IMR-90 (cell line): ENCODE data around the gene TRMT1L.

ENCODE experiments used
- BHLHE40 ChIP-seq: fragments of 150-350 bp; IDR thresholded peaks from 2 replicates; pipeline ENCODE4 v1.6.1; 2016; ENCODE audit warnings: mild to moderate bottlenecking, low read depth, low read length
- CEBPB ChIP-seq: IDR thresholded peaks from 2 replicates; pipeline ENCODE4 v1.6.1; 2012; ENCODE audit warnings: low read depth, low read length, improper control_type of control experiment
- MAFK ChIP-seq: IDR thresholded peaks from 2 replicates; pipeline ENCODE4 v1.6.1; 2012; ENCODE audit warnings: low read depth, low read length, improper control_type of control experiment
- MAZ ChIP-seq: IDR thresholded peaks from 2 replicates; pipeline ENCODE4 v1.6.1; 2012; ENCODE audit warnings: low read depth, mild to moderate bottlenecking, low read length, improper control_type of control experiment, moderate library complexity, borderline replicate concordance
- MXI1 ChIP-seq: IDR thresholded peaks from 2 replicates; pipeline ENCODE4 v1.6.1; 2012; ENCODE audit warnings: low read depth, mild to moderate bottlenecking, low read length, moderate library complexity, borderline replicate concordance
- POLR2A ChIP-seq: IDR thresholded peaks from 2 replicates; pipeline ENCODE4 v1.6.1; 2012; ENCODE audit warnings: mild to moderate bottlenecking, low read depth, low read length
- TF ChIP-seq, protein P1 (sequence below): conservative IDR thresholded peaks from 2 replicates; pipeline ENCODE4 v1.5.1; 2012; ENCODE audit warnings: mild to moderate bottlenecking, low read depth, low read length, improper control_type of control experiment

DNA sequence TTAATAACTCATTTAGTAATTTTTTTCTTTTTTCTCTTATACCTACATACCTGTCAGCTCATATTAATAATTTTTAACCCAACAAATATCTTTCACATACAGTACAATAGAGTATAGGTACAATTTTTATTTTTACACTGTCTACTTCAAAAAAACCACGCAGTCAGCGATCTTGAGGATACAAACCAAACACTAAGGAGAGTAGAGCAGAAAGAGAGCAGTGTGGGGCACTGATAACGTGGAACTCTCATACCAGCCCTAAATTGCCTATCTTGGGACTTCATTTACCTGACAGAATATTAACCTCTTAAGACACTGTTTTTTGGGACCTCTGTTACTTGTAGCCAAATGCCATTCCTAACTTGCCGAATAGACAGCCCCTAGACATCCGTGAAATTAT lies 5.5 kb downstream of the TRMT1L start:
- TF ChIP-seq, protein P1, sequence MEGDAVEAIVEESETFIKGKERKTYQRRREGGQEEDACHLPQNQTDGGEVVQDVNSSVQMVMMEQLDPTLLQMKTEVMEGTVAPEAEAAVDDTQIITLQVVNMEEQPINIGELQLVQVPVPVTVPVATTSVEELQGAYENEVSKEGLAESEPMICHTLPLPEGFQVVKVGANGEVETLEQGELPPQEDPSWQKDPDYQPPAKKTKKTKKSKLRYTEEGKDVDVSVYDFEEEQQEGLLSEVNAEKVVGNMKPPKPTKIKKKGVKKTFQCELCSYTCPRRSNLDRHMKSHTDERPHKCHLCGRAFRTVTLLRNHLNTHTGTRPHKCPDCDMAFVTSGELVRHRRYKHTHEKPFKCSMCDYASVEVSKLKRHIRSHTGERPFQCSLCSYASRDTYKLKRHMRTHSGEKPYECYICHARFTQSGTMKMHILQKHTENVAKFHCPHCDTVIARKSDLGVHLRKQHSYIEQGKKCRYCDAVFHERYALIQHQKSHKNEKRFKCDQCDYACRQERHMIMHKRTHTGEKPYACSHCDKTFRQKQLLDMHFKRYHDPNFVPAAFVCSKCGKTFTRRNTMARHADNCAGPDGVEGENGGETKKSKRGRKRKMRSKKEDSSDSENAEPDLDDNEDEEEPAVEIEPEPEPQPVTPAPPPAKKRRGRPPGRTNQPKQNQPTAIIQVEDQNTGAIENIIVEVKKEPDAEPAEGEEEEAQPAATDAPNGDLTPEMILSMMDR, result no peak
- TF ChIP-seq MAFK (peak; percentile 43), MXI1 (no peak), BHLHE40 (no peak), POLR2A (no peak), MAZ (no peak), CEBPB (no peak)
